ENCODE results near the gene ITCH. TPM values are rescaled to one million over a fixed set of nuclear protein-coding genes. Genes with fewer than 3 reads are reported as not detected.

The ITCH gene
- total and polyA plus RNA-seq, 11 donors = 6.0 to 49.0 (median 39.5) TPM

GRCh38 chr20:34536798-34537394 is 173.8 kb downstream of the ITCH start:
- DNase-seq (peak in 4 of 5 donors; percentile 67 to 83 (median 77)), ATAC-seq (peak; percentile 63 to 80 (median 78))
- H3K9me3 ChIP-seq = no peaks in the 10 kb centered on the region
- intact Hi-C loops (cut with DNase I) = loop anchor here in 8 of 10 donors (2.0 to 10.0 kb wide), 6 partner anchors 168 to 235 kb away; partner anchors contain the start of gene TP53INP2 (in 1 of the 8)
- no peaks in the 10 kb centered on the region for H3K27me3 ChIP-seq
- WGBS, 4 donors = 46 to 81% (median 61%) methylated on average over 10 of the region's 10 CpGs
- H3K36me3 ChIP-seq = peaks cover 2 to 99% (median 92%) of the 10 kb centered on the region in 9 donors
- H3K4me3 ChIP-seq = no peak overlapping the region
- TF ChIP-seq POLR2A (IDR thresholded peaks at IDR 0.05) = no peak
- peak; percentile 24 to 66 (median 48) for TF ChIP-seq CTCF (IDR thresholded peaks at IDR 0.05)
- H3K27ac ChIP-seq = no peak overlapping the region
- H3K4me1 ChIP-seq = peaks cover 0 to 14% (median 5%) of the 10 kb centered on the region in 12 donors

- Histone ChIP-seq H3K4me1 (peaks cover 0 to 15% (median 5%) of the 10 kb centered on the region in 12 donors), H3K4me3 (no peak overlapping the region), H3K9me3 (no peaks in the 10 kb centered on the region), H3K36me3 (peaks cover 2 to 97% (median 90%) of the 10 kb centered on the region in 9 donors), H3K27ac (no peak overlapping the region), H3K27me3 (no peaks in the 10 kb centered on the region)
- peak in 1 of 5 donors; percentile 8 for DNase-seq
- intact Hi-C loops (cut with DNase I) = loop anchor here in 8 of 10 donors (2.0 to 10.0 kb wide), 6 partner anchors 167 to 235 kb away; partner anchors contain the start of gene TP53INP2 (in 1 of the 8)
- TF ChIP-seq POLR2A (IDR thresholded peaks at IDR 0.05) (no peak), CTCF (IDR thresholded peaks at IDR 0.05) (no peak)
- peak in 1 of 4 donors; percentile 7 for ATAC-seq
- WGBS, 4 donors = 91 to 93% (median 92%) methylated on average over 7 to 8 of the region's 8 CpGs
Observed at GRCh38 chr20:34537651-34538050, 174.6 kb downstream of the ITCH start.

- Histone ChIP-seq H3K27ac (no peak overlapping the region), H3K36me3 (peaks cover 2 to 87% (median 80%) of the 10 kb centered on the region in 9 donors), H3K9me3 (no peaks in the 10 kb centered on the region), H3K4me3 (no peak overlapping the region), H3K27me3 (no peaks in the 10 kb centered on the region), H3K4me1 (peaks cover 0 to 15% (median 6%) of the 10 kb centered on the region in 12 donors)
- ATAC-seq (peak in 3 of 4 donors; percentile 43 to 65 (median 65)), DNase-seq (peak in 3 of 5 donors; percentile 26 to 63 (median 59))
- TF ChIP-seq POLR2A (IDR thresholded peaks at IDR 0.05) (no peak), CTCF (IDR thresholded peaks at IDR 0.05) (peak; percentile 64 to 87 (median 75))
- intact Hi-C loops (cut with DNase I) = loop anchor here in 8 of 10 donors (2.0 to 10.0 kb wide), 6 partner anchors 166 to 234 kb away; partner anchors contain the start of gene TP53INP2 (in 1 of the 8)
- WGBS, 4 donors = 42 to 53% (median 50%) methylated on average over 5 of the region's 5 CpGs
Observed at GRCh38 chr20:34538671-34539123, 175.6 kb downstream of the ITCH start.

GRCh38 chr20:34539756-34540155 is 176.7 kb downstream of the ITCH start:
- Histone ChIP-seq H3K36me3 (peaks cover 2 to 76% (median 69%) of the 10 kb centered on the region in 9 donors), H3K9me3 (no peaks in the 10 kb centered on the region), H3K27ac (no peak overlapping the region), H3K4me1 (peaks cover 0 to 23% (median 7%) of the 10 kb centered on the region in 12 donors), H3K27me3 (no peaks in the 10 kb centered on the region), H3K4me3 (no peak overlapping the region)
- intact Hi-C loops (cut with DNase I) = loop anchor here in 8 of 10 donors (2.0 to 10.0 kb wide), 6 partner anchors 165 to 233 kb away; partner anchors contain the start of gene TP53INP2 (in 1 of the 8)
- ATAC-seq (no peak), DNase-seq (peak in 1 of 5 donors; percentile 4)
- TF ChIP-seq POLR2A (IDR thresholded peaks at IDR 0.05) (no peak), CTCF (IDR thresholded peaks at IDR 0.05) (no peak)
- WGBS, 4 donors = 95 to 98% (median 96%) methylated on average over 8 of the region's 8 CpGs
